Measurements from ENCODE around the gene TNFRSF8. TPM values are rescaled to one million over a fixed set of nuclear protein-coding genes. Genes with fewer than 3 reads are reported as not detected.

TNFRSF8 gene
- total and polyA plus RNA-seq, 2 experiments from 2014 or later = not detected

DNA sequence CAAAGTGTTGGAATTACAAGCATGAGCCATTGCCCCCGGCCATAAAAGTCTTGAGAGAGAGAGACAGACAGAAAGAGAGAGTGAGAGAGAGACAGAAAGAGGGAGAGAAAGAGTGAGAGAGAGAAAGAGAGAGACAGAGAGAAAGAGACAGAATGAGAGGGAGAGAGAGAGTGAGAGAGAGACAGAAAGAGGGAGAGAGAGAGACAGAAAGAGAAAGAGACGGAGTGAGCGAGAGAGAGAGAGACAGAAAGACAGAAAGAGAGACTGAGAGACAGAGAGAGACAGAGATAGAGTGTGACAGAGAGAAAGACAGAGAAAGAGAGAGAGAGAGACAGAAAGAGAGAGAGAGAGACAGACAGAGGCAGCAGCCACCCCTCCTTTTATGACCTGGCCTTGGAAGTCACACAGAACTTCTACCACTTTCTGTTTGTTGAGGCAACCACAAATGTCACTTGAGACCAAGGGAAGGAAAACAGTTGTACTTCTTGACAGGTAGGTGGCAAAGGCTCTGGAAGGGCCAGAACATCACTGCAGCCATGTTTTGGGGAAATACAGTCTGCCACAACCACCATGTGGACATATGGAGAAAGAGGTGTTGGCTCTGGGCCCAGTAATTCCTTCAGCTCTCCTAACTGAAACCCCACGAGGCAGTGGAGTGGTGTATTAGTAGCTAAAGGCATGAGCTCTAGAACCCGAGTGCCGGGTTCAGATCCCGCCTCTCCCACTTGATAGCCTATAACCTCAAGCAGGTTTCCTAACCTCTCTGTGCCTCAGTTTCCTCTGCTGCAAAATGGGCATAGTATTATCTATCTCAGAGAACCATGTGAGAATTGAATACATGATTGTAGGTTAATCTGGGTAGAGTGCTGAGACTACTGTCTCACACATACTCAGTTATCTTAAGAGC lies 50.6 kb downstream of the TNFRSF8 start:
- WGBS (ENCODE audit: low lambda C conversion rate, missing lambda C conversion rate) = 88% methylated on average over 7 of the region's 7 CpGs
- H3K9me3 ChIP-seq (ENCODE audit: low read depth) = no peaks in the 10 kb centered on the region
- no peak overlapping the region for H3K4me2 ChIP-seq
- H3K4me1 ChIP-seq (ENCODE audit: insufficient read depth) = no peaks in the 10 kb centered on the region
- H2AFZ ChIP-seq = no peak overlapping the region
- H3K27me3 ChIP-seq = no peaks in the 10 kb centered on the region
- H3K4me3 ChIP-seq = no peak overlapping the region
- TF ChIP-seq EZH2 (IDR thresholded peaks at IDR 0.05; ENCODE audit: borderline replicate concordance) (no peak), EZH2phosphoT487 (IDR thresholded peaks at IDR 0.05; ENCODE audit: low read depth, severe bottlenecking, unreplicated experiment) (no peak)
- TF ChIP-seq, protein P1, sequence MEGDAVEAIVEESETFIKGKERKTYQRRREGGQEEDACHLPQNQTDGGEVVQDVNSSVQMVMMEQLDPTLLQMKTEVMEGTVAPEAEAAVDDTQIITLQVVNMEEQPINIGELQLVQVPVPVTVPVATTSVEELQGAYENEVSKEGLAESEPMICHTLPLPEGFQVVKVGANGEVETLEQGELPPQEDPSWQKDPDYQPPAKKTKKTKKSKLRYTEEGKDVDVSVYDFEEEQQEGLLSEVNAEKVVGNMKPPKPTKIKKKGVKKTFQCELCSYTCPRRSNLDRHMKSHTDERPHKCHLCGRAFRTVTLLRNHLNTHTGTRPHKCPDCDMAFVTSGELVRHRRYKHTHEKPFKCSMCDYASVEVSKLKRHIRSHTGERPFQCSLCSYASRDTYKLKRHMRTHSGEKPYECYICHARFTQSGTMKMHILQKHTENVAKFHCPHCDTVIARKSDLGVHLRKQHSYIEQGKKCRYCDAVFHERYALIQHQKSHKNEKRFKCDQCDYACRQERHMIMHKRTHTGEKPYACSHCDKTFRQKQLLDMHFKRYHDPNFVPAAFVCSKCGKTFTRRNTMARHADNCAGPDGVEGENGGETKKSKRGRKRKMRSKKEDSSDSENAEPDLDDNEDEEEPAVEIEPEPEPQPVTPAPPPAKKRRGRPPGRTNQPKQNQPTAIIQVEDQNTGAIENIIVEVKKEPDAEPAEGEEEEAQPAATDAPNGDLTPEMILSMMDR (IDR thresholded peaks at IDR 0.05; ENCODE audit: poor library complexity) = no peak
- no peak for DNase-seq (ENCODE audit: low spot score)
- H3K27ac ChIP-seq = no peak overlapping the region
- H3K9me2 ChIP-seq (replicated peaks; ENCODE audit: insufficient read depth) = no peaks in the 10 kb centered on the region
- no peaks in the 10 kb centered on the region for H3K36me3 ChIP-seq (replicated peaks; ENCODE audit: insufficient read depth, low read depth)
- H3K79me2 ChIP-seq = no peaks in the 10 kb centered on the region
- H4K20me1 ChIP-seq (ENCODE audit: insufficient read depth, poor library complexity, severe bottlenecking) = no peaks in the 10 kb centered on the region

GRCh38 chr1:12114340-12114683 lies 51.2 kb downstream of the TNFRSF8 start:
- Histone ChIP-seq H3K27ac (no peak overlapping the region), H3K4me1 (ENCODE audit: insufficient read depth) (no peaks in the 10 kb centered on the region), H3K79me2 (no peaks in the 10 kb centered on the region), H3K36me3 (replicated peaks; ENCODE audit: insufficient read depth, low read depth) (no peaks in the 10 kb centered on the region), H3K4me3 (no peak overlapping the region), H2AFZ (no peak overlapping the region), H3K27me3 (no peaks in the 10 kb centered on the region), H4K20me1 (ENCODE audit: insufficient read depth, poor library complexity, severe bottlenecking) (no peaks in the 10 kb centered on the region), H3K9me2 (replicated peaks; ENCODE audit: insufficient read depth) (no peaks in the 10 kb centered on the region), H3K9me3 (ENCODE audit: low read depth) (no peaks in the 10 kb centered on the region), H3K4me2 (no peak overlapping the region)
- 61% methylated on average over 6 of the region's 6 CpGs for WGBS (ENCODE audit: low lambda C conversion rate, missing lambda C conversion rate)
- TF ChIP-seq, protein P1 (IDR thresholded peaks at IDR 0.05; ENCODE audit: poor library complexity) = no peak
- no peak for TF ChIP-seq EZH2 (IDR thresholded peaks at IDR 0.05; ENCODE audit: borderline replicate concordance)
- no peak for DNase-seq (ENCODE audit: low spot score)

- no peaks in the 10 kb centered on the region for H3K9me2 ChIP-seq (replicated peaks; ENCODE audit: insufficient read depth)
- TF ChIP-seq EZH2phosphoT487 (IDR thresholded peaks at IDR 0.05; ENCODE audit: low read depth, severe bottlenecking, unreplicated experiment) (no peak), EZH2 (IDR thresholded peaks at IDR 0.05; ENCODE audit: borderline replicate concordance) (no peak)
- TF ChIP-seq, protein P1 (IDR thresholded peaks at IDR 0.05; ENCODE audit: poor library complexity) = no peak
- no peak overlapping the region for H3K4me2 ChIP-seq
- no peaks in the 10 kb centered on the region for H3K4me1 ChIP-seq (ENCODE audit: insufficient read depth)
- H3K27ac ChIP-seq = no peak overlapping the region
- DNase-seq (ENCODE audit: low spot score) = no peak
- H3K79me2 ChIP-seq = no peaks in the 10 kb centered on the region
- no peaks in the 10 kb centered on the region for H3K27me3 ChIP-seq
- H2AFZ ChIP-seq = no peak overlapping the region
- no peaks in the 10 kb centered on the region for H3K36me3 ChIP-seq (replicated peaks; ENCODE audit: insufficient read depth, low read depth)
- WGBS (ENCODE audit: low lambda C conversion rate, missing lambda C conversion rate) = 79% methylated on average over 9 of the region's 9 CpGs
- H4K20me1 ChIP-seq (ENCODE audit: insufficient read depth, poor library complexity, severe bottlenecking) = no peaks in the 10 kb centered on the region
- no peak overlapping the region for H3K4me3 ChIP-seq
- H3K9me3 ChIP-seq (ENCODE audit: low read depth) = no peaks in the 10 kb centered on the region
Measured at GRCh38 chr1:12114916-12115315, 51.8 kb downstream of the TNFRSF8 start.

Data from hepatocyte (in vitro differentiated cells).